Stimulated activated CD4-positive, alpha-beta T cell treated with anti-CD3 and anti-CD28 coated beads, Interleukin-4, amount 100 ng/mL, for 1 hour (primary cell): ENCODE data around the gene IGHMBP2.
A peak's percentile ranks its signal among the peaks of the same experiment; 100 is the strongest.

Source experiments
- DNase-seq: peaks from one replicate; pipeline ENCODE4 v3.0.0-alpha.2; 2020

IGHMBP2 gene

GRCh38 chr11:68941324-68942094, 37.8 kb downstream of the IGHMBP2 start:
- DNase-seq = no peak

- DNase-seq = no peak
These were observed 38.5 kb downstream of the IGHMBP2 start for GRCh38 chr11:68942095-68942620.

- DNase-seq = no peak
These were observed 39.1 kb downstream of the IGHMBP2 start for GRCh38 chr11:68942751-68943271.

GRCh38 chr11:68946416-68947090, 42.9 kb downstream of the IGHMBP2 start:
- DNase-seq = no peak

- DNase-seq = no peak
These were observed 43.5 kb downstream of the IGHMBP2 start for GRCh38 chr11:68947151-68947550.

- no peak for DNase-seq
These were observed 44.8 kb downstream of the IGHMBP2 start for GRCh38 chr11:68948496-68948895.

- DNase-seq = no peak
These were observed 45.2 kb downstream of the IGHMBP2 start for GRCh38 chr11:68948935-68949334.

GRCh38 chr11:68950270-68950669, 46.6 kb downstream of the IGHMBP2 start:
- DNase-seq = no peak

- no peak for DNase-seq
These were observed 47.1 kb downstream of the IGHMBP2 start for GRCh38 chr11:68950762-68951161.

- no peak for DNase-seq
These were observed 51.3 kb downstream of the IGHMBP2 start for GRCh38 chr11:68954836-68955606.

GRCh38 chr11:68955607-68955958, 51.9 kb downstream of the IGHMBP2 start:
- no peak for DNase-seq

GRCh38 chr11:68956142-68956541, 52.5 kb downstream of the IGHMBP2 start:
- DNase-seq = no peak

GRCh38 chr11:68956547-68957254, 53.0 kb downstream of the IGHMBP2 start:
- DNase-seq = no peak

- DNase-seq = no peak
These were observed 54.5 kb downstream of the IGHMBP2 start for GRCh38 chr11:68958211-68958610.

GRCh38 chr11:68959465-68960293, 56.0 kb downstream of the IGHMBP2 start:
- no peak for DNase-seq

GRCh38 chr11:68960294-68961071, 56.8 kb downstream of the IGHMBP2 start:
- no peak for DNase-seq

GRCh38 chr11:68961245-68961644, 57.6 kb downstream of the IGHMBP2 start:
- DNase-seq = no peak

GRCh38 chr11:68962527-68963250, 59.0 kb downstream of the IGHMBP2 start:
- DNase-seq = peak; percentile 8

GRCh38 chr11:68963779-68964178, 60.1 kb downstream of the IGHMBP2 start:
- no peak for DNase-seq
